Adrenal gland (tissue), 5 donors: ENCODE results near the gene NPTXR.

Experiments
- CTCF ChIP-seq, 6 experiments: fragments of 450-650 bp in 4 of 6; fragments of 200-600 bp in 2 of 6; sonication (generic) in 1 of 6; IDR thresholded peaks; 1 replicate in 5 of 6; 2 replicates in 1 of 6; pipeline versions ENCODE4 v1.5.1 to v1.8.0; 2016 to 2021; ENCODE audit warnings: antibody characterized with exemption in 6 of 6, mild to moderate bottlenecking in 2 of 6, moderate library complexity in 1 of 6
- POLR2A ChIP-seq, 2 donors: fragments of 450-650 bp; IDR thresholded peaks; one replicate each; pipeline ENCODE4 v1.6.1; 2017; ENCODE audit warnings: antibody characterized with exemption in 2 of 2, mild to moderate bottlenecking in 2 of 2, moderate library complexity in 1 of 2
- donor health status: DM: no; HTN: no; CAD: no.

- no peak for TF ChIP-seq CTCF (IDR thresholded peaks at IDR 0.05)
- TF ChIP-seq POLR2A (IDR thresholded peaks at IDR 0.05): no peak
These were observed 10.8 kb downstream of the NPTXR start for GRCh38 chr22:38833061-38833460.
